ENCODE results near the gene COPS8. TPM values are rescaled to one million over a fixed set of nuclear protein-coding genes. Genes with fewer than 3 reads are reported as not detected.

Gene COPS8
- 107 and 123 TPM in 2 replicates for polyA plus RNA-seq (2012; rRNA removed)
- 147 and 188 TPM in 2 replicates for polyA plus RNA-seq (2012; cell fraction: cytosol; rRNA removed)
- polyA plus RNA-seq (2012; cell fraction: nucleus; rRNA removed): 29.4 and 69.0 TPM in 2 replicates

DNA sequence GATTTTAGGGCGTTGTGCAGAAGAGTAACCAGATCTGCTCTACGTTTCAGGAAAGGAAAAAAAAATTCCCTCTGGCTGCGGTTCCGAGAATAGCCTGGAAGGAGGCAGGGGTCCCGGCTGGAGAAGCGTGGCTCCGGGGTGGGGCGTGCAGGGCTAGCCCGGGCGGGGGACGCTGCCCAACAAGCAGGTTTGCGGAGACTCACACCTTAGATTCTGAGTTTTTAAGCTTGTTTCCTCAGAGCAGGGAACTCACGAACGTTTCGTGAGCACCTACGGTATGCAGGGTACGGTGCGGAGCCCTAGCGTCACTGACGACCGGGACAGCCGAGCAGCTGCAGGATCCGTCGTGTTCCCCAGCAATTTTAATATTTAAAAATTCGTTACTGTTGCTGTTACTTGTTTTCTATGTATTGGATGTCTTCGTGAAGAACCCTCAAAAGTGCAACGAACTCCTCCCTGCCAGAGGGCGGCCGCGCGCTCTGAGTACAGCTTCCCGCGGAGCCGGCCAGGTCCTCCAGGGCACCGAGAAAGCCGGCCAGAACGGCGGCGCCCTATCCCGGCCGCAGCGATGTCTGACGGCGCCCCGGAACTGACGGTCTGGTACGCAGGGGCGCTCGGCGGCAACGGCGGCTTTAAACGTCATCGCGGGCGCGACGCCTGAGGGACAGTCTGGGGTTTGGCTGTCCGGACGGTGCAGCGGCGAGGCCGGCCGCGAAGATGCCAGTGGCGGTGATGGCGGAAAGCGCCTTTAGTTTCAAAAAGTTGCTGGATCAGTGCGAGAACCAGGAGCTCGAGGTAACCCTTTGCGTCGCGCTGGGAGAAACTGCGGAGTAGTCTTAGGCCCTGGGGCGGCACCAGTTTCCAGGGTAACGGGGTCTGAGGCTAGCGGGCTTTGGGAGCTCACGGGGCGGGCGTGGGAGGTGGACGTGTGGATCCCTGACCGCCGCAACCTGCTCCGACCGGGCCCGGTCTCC is at the start of gene COPS8:
Gene COPS8 (plus strand): TSS at position 642 of the 974 bp plus-strand sequence. CDS start 76 bp downstream, at position 718.
- Histone ChIP-seq H3K36me3 (replicated peaks in 1 of 2; ENCODE audit: control insufficient read depth in 1 of 2, insufficient read depth in 2 of 2, low read length in 1 of 2) (peaks cover 25 to 32% of the 10 kb centered on the region in 2 experiments), H3K79me2 (ENCODE audit: insufficient read depth) (peaks cover 53% of the 10 kb centered on the region), H3K27ac (ENCODE audit: low read depth in 2 of 2, low read length in 1 of 2) (peak within 1 kb of the TSS; percentile 85 to 94), H3K9me3 (no peaks in the 10 kb centered on the region), H3K4me2 (peak within 1 kb of the TSS; percentile 91), H3K9me2 (no peaks in the 10 kb centered on the region), H2AFZ (ENCODE audit: low read depth) (peak within 1 kb of the TSS; percentile 97), H3F3A (replicated peaks; ENCODE audit: insufficient read depth) (peaks cover 14% of the 10 kb centered on the region), H4K20me1 (ENCODE audit: insufficient read depth) (no peaks in the 10 kb centered on the region), H3K4me3 (ENCODE audit: low read depth in 2 of 2, low read length in 1 of 2) (peak within 1 kb of the TSS; percentile 77 to 98), H3K9ac (peak within 1 kb of the TSS; percentile 81), H3K27me3 (ENCODE audit: insufficient read depth) (no peaks in the 10 kb centered on the region), H3K4me1 (ENCODE audit: control insufficient read depth in 1 of 2, insufficient read depth in 2 of 2, low read depth in 1 of 2, low read length in 1 of 2) (peaks cover 0 to 18% of the 10 kb centered on the region in 2 experiments; a peak in 2 of 4 replicates)
- CTCF ChIA-PET: interaction anchor here (0.7 to 3.4 kb wide), 14 partner anchors 10 to 732 kb away, joined by 3 to 30 read pairs (median 4); no protein-coding TSS in a partner anchor
- WGBS (ENCODE audit: low lambda C conversion rate): 2% methylated on average over 42 of the region's 86 CpGs
- peak; percentile 95 for DNase-seq
- POLR2A ChIA-PET: no interaction called here
- TF ChIP-seq RCOR1 (IDR thresholded peaks at IDR 0.05; ENCODE audit: low read length) (no peak), SMC3 (IDR thresholded peaks at IDR 0.05; ENCODE audit: low read depth, low read length) (no peak), FOXM1 (IDR thresholded peaks at IDR 0.05; ENCODE audit: low read depth) (no peak), RFX5 (IDR thresholded peaks at IDR 0.05; ENCODE audit: low read length) (no peak), CHD2 (IDR thresholded peaks at IDR 0.05; ENCODE audit: low read length, partially characterized antibody) (peak; percentile 84), YY1 (IDR thresholded peaks at IDR 0.05; ENCODE audit: low read depth) (peak; percentile 76), REST (IDR thresholded peaks at IDR 0.05; ENCODE audit: low read depth, low read length) (no peak; the same call in 1 of the 2 replicates), NFIC (IDR thresholded peaks at IDR 0.05; ENCODE audit: borderline replicate concordance) (no peak), GATA2 (CRISPR knock-in tag; IDR thresholded peaks at IDR 0.05) (no peak), SIN3A (IDR thresholded peaks at IDR 0.05; ENCODE audit: borderline replicate concordance, low read depth, low read length) (peak; percentile 94), TCF12 (IDR thresholded peaks at IDR 0.05) (peak; percentile 39; the same call in 1 of the 2 replicates), RAD21 (IDR thresholded peaks at IDR 0.05; ENCODE audit: low read length) (no peak), ELF1 (IDR thresholded peaks at IDR 0.05) (peak; percentile 74), MXI1 (IDR thresholded peaks at IDR 0.05; ENCODE audit: low read depth, low read length) (peak; percentile 82), EP300 (IDR thresholded peaks at IDR 0.05; ENCODE audit: borderline replicate concordance in 1 of 2, low read depth in 1 of 2, low read length in 1 of 2) (peak in 1 of 2 experiments; percentile 47; a peak in 2 of 4 replicates), NRF1 (IDR thresholded peaks at IDR 0.05; ENCODE audit: low read depth, low read length) (no peak), EZH2phosphoT487 (IDR thresholded peaks at IDR 0.05; ENCODE audit: borderline replicate concordance, low read depth) (no peak), FOSL2 (IDR thresholded peaks at IDR 0.05; ENCODE audit: borderline replicate concordance, low read depth) (0 out of 2 replicates have a peak, but pooled peaks have one; percentile 2), FOXJ3 (CRISPR knock-in tag; IDR thresholded peaks at IDR 0.05) (peak; percentile 61; the same call in 1 of the 2 replicates), MAX (IDR thresholded peaks at IDR 0.05; ENCODE audit: low read depth) (peak; percentile 87)
- TF ChIP-seq, protein P1, sequence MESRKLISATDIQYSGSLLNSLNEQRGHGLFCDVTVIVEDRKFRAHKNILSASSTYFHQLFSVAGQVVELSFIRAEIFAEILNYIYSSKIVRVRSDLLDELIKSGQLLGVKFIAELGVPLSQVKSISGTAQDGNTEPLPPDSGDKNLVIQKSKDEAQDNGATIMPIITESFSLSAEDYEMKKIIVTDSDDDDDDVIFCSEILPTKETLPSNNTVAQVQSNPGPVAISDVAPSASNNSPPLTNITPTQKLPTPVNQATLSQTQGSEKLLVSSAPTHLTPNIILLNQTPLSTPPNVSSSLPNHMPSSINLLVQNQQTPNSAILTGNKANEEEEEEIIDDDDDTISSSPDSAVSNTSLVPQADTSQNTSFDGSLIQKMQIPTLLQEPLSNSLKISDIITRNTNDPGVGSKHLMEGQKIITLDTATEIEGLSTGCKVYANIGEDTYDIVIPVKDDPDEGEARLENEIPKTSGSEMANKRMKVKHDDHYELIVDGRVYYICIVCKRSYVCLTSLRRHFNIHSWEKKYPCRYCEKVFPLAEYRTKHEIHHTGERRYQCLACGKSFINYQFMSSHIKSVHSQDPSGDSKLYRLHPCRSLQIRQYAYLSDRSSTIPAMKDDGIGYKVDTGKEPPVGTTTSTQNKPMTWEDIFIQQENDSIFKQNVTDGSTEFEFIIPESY (IDR thresholded peaks at IDR 0.05; ENCODE audit: borderline replicate concordance, low read depth): no peak
- TF ChIP-seq, protein P2, sequence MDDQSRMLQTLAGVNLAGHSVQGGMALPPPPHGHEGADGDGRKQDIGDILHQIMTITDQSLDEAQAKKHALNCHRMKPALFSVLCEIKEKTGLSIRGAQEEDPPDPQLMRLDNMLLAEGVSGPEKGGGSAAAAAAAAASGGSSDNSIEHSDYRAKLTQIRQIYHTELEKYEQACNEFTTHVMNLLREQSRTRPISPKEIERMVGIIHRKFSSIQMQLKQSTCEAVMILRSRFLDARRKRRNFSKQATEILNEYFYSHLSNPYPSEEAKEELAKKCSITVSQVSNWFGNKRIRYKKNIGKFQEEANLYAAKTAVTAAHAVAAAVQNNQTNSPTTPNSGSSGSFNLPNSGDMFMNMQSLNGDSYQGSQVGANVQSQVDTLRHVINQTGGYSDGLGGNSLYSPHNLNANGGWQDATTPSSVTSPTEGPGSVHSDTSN (IDR thresholded peaks at IDR 0.05): no peak; the same call in 1 of the 2 replicates
- TF ChIP-seq, protein P3, sequence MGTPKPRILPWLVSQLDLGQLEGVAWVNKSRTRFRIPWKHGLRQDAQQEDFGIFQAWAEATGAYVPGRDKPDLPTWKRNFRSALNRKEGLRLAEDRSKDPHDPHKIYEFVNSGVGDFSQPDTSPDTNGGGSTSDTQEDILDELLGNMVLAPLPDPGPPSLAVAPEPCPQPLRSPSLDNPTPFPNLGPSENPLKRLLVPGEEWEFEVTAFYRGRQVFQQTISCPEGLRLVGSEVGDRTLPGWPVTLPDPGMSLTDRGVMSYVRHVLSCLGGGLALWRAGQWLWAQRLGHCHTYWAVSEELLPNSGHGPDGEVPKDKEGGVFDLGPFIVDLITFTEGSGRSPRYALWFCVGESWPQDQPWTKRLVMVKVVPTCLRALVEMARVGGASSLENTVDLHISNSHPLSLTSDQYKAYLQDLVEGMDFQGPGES (IDR thresholded peaks at IDR 0.05; ENCODE audit: low read depth, low read length): no peak

All from SK-N-SH (cell line).